A549 (cell line): ENCODE measurements around the gene TCERG1L. TPM values are rescaled to one million over a fixed set of nuclear protein-coding genes. Genes with fewer than 3 reads are reported as not detected.

ENCODE experiments used
- ATAC-seq, 2 experiments: fragments of 200-7000 bp in 1 of 2; fragments of >200 bp in 1 of 2; cut with Nextera tagmentation in 1 of 2; cut with Tn5 transposase in 1 of 2; 3 replicates each; pipeline versions ENCODE4 v1.8.0 to v1.9.1; 2018 to 2020; ENCODE audit warnings: mild to moderate bottlenecking in 1 of 2, moderate library complexity in 1 of 2
- CTCF ChIA-PET: fragments of 300-600 bp; sonication (Branson Sonifier 250); formaldehyde crosslinking; extraction: SDS; loops from one replicate; lab custom pipeline; 2021; ENCODE audit warnings: antibody characterized with exemption, inconsistent platforms; lab: Yijun Ruan, JAX
- POLR2A ChIA-PET: fragments of 350-600 bp; formaldehyde crosslinking; extraction: SDS; loops from one replicate; lab custom pipeline; 2021; ENCODE audit warnings: antibody characterized with exemption, inconsistent platforms; lab: Yijun Ruan, JAX
- DNase-seq, 2 experiments: peaks; one replicate each; pipeline versions ENCODE4 v3.0.0 to v3.0.0-alpha.2; 2011 to 2016; ENCODE audit warnings: low read depth in 1 of 2, low spot score in 1 of 2
- FAIRE-seq: peaks from 2 replicates; lab custom pipeline; 2011; peaks lifted over from hg19 to GRCh38; lab: Jason Lieb, UNC
- H3K27ac ChIP-seq, 2 experiments: fragments of >200 bp; sonication (Bioruptor Twin); formaldehyde crosslinking; 3 replicates each; pipeline ENCODE4 v1.5.1; 2016 to 2017
- H3K4me1 ChIP-seq: fragments of >200 bp; sonication (Bioruptor Twin); formaldehyde crosslinking; 3 replicates; pipeline ENCODE4 v1.6.1; 2016
- H3K4me2 ChIP-seq: fragments of >200 bp; sonication (Bioruptor Twin); formaldehyde crosslinking; 3 replicates; pipeline ENCODE4 v1.6.1; 2016
- H3K4me3 ChIP-seq: fragments of >200 bp; sonication (Bioruptor Twin); formaldehyde crosslinking; 3 replicates; pipeline ENCODE4 v1.5.1; 2016
- H3K9me3 ChIP-seq: fragments of >200 bp; sonication (Bioruptor Twin); formaldehyde crosslinking; 3 replicates; pipeline ENCODE4 v1.6.1; 2016
- ATOH8 ChIP-seq: fragments of 250-450 bp; sonication (Bioruptor Pico); IDR thresholded peaks from 2 replicates; pipeline ENCODE4 v1.5.0; 2020; ENCODE audit warnings: low read depth, mild to moderate bottlenecking, moderate library complexity
- CBX2 ChIP-seq: fragments of 200-600 bp; sonication (generic); IDR thresholded peaks from 2 replicates; pipeline ENCODE4 v1.6.1; 2016; ENCODE audit warnings: low read depth, mild to moderate bottlenecking, borderline replicate concordance
- CEBPB ChIP-seq, 2 experiments: fragments of >200 bp in 1 of 2; sonication (Bioruptor Twin) in 1 of 2; formaldehyde crosslinking in 1 of 2; IDR thresholded peaks; 2 replicates each; pipeline ENCODE4 v1.6.1; 2012 to 2016
- ELK1 ChIP-seq: fragments of 150-350 bp; IDR thresholded peaks from 2 replicates; pipeline ENCODE4 v1.6.1; 2014; ENCODE audit warnings: low read depth, mild to moderate bottlenecking, low read length
- HES2 ChIP-seq: fragments of >200 bp; sonication (Bioruptor Twin); formaldehyde crosslinking; IDR thresholded peaks from 2 replicates; pipeline ENCODE4 v1.6.1; 2016
- HMGXB4 ChIP-seq: fragments of 250-450 bp; sonication (Bioruptor Pico); IDR thresholded peaks from 2 replicates; pipeline ENCODE4 v1.5.0; 2021; ENCODE audit warnings: mild to moderate bottlenecking, moderate library complexity, borderline replicate concordance
- JUN ChIP-seq, 2 experiments: fragments of >200 bp; sonication (Bioruptor Twin); formaldehyde crosslinking; IDR thresholded peaks; 2 replicates in 1 of 2; 3 replicates in 1 of 2; pipeline ENCODE4 v1.6.1; 2016 to 2017
- MYC ChIP-seq: IDR thresholded peaks from 2 replicates; pipeline ENCODE4 v1.6.1; 2012; ENCODE audit warnings: mild to moderate bottlenecking, inconsistent platforms, low read length, improper control_type of control experiment, borderline replicate concordance
- NFE2L2 ChIP-seq: fragments of 150-350 bp; conservative IDR thresholded peaks from 2 replicates; pipeline ENCODE4 v1.6.1; 2014; ENCODE audit warnings: low read length
- PBX3 ChIP-seq: IDR thresholded peaks from 2 replicates; pipeline ENCODE4 v1.6.1; 2012
- PHF8 ChIP-seq: fragments of 200-600 bp; sonication (generic); IDR thresholded peaks from 2 replicates; pipeline ENCODE4 v1.6.1; 2016; ENCODE audit warnings: low read depth, mild to moderate bottlenecking, antibody characterized with exemption, moderate library complexity, borderline replicate concordance
- POLR2A ChIP-seq: IDR thresholded peaks from 2 replicates; pipeline ENCODE4 v1.6.1; 2012; ENCODE audit warnings: mild to moderate bottlenecking, low read length
- RARB ChIP-seq: fragments of 250-450 bp; sonication (Bioruptor Pico); IDR thresholded peaks from 2 replicates; pipeline ENCODE4 v1.8.0; 2021; ENCODE audit warnings: mild to moderate bottlenecking, moderate library complexity
- RFX5 ChIP-seq: fragments of 450-650 bp; IDR thresholded peaks from 2 replicates; pipeline ENCODE4 v1.7.1; 2014; ENCODE audit warnings: antibody characterized with exemption, mild to moderate bottlenecking, moderate library complexity
- TFCP2L1 ChIP-seq: fragments of 250-450 bp; sonication (Bioruptor Pico); IDR thresholded peaks from 2 replicates; pipeline ENCODE4 v1.5.0; 2021; ENCODE audit warnings: mild to moderate bottlenecking
- ZFP36 ChIP-seq: fragments of 450-650 bp; IDR thresholded peaks from 2 replicates; pipeline ENCODE4 v1.6.1; 2014; ENCODE audit warnings: borderline replicate concordance; ENCODE audit not compliant: partially characterized antibody
- ZNF302 ChIP-seq: fragments of 250-450 bp; sonication (Bioruptor Pico); IDR thresholded peaks from 2 replicates; pipeline ENCODE4 v1.9.0; 2021; ENCODE audit warnings: inconsistent platforms, mild to moderate bottlenecking, moderate library complexity
- WGBS: methylation state at CpG from one replicate; pipeline ENCODE4 v1.1.6; 2017; ENCODE audit errors: missing lambda C conversion rate; 5-methylcytosine and 5-hydroxymethylcytosine counted together
- polyA plus RNA-seq, 4 experiments: library from polyadenylated mRNA; depleted of rRNA in 3 of 4; stranded (reverse); fragments of >200 nt; fragmentation: RNase III in 1 of 4; extraction: RNeasy Plus Mini Kit Qiagen cat#74134 plus additional on column Dnase treatment in 1 of 4; gene quantifications; 2 replicates in 3 of 4; 3 replicates in 1 of 4; pipeline ENCODE4 v1.2.3, GENCODE V29; 2011 to 2017
- TF ChIP-seq, protein P1 (sequence below): fragments of 200-600 bp; sonication (generic); IDR thresholded peaks from 2 replicates; pipeline ENCODE4 v1.6.1; 2016; ENCODE audit warnings: antibody characterized with exemption, mild to moderate bottlenecking, moderate library complexity
- TF ChIP-seq, protein P2 (sequence below): fragments of >200 bp; sonication (Bioruptor Twin); formaldehyde crosslinking; IDR thresholded peaks from 3 replicates; pipeline ENCODE4 v1.5.1; 2016
- TF ChIP-seq, protein P3 (sequence below): IDR thresholded peaks from 2 replicates; pipeline ENCODE4 v1.6.1; 2012; ENCODE audit warnings: low read depth, borderline replicate concordance

TCERG1L gene
- polyA plus RNA-seq, 2 of the 4 experiments (the other 2 are of a cell fraction), result not detected

DNA sequence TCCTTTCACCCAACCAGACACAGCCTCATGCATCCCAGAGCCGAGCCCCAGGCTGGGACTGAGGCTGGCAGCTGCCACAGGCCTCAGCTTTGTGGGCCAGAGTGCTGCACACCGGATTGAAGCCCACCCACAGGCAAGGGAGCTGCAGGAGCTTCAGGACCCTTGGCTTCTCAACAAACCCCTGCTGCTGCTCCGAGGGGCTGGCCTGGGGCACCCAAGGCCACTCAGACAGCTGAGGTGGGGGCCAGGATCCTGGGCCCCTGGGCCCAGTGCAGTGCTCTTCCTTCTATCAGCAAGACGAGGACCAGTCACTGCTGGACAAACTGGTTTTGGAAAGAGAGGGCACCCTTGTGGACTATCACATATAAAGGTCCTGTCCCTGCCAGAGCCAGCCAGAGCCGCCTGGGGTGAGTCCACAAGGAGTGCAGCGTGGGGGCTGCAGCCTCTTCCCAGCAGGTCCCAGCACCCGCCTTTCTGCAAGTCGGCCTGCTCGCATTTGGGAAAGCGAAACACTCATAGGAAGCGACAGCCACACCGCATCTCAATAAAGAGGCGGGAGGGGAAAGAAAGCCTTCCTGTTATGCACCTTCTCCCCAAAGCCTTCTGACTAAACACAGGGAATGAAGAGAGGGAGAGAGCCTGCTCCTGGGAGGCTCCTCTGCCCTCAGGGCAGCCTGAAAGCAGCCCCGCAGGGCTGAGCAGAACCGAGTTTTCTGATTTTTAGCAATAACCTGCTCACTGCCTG lies 9.5 kb upstream of the TCERG1L start:
- no peaks in the 10 kb centered on the region for H3K9me3 ChIP-seq
- no peak overlapping the region for H3K27ac ChIP-seq
- ChIA-PET POLR2A (no interaction called here), CTCF (no interaction called here)
- no peak for DNase-seq
- no peak overlapping the region for H3K4me2 ChIP-seq
- WGBS, result 42% methylated on average over 11 of the region's 15 CpGs
- no peak overlapping the region for H3K4me3 ChIP-seq
- no peaks in the 10 kb centered on the region for H3K4me1 ChIP-seq
- FAIRE-seq, result no peak
- TF ChIP-seq CBX2, result no peak
- no peak for TF ChIP-seq ZNF302 (CRISPR knock-in tag)
- TF ChIP-seq NFE2L2, result no peak
- no peak for TF ChIP-seq HMGXB4 (CRISPR knock-in tag)
- TF ChIP-seq, protein P1, sequence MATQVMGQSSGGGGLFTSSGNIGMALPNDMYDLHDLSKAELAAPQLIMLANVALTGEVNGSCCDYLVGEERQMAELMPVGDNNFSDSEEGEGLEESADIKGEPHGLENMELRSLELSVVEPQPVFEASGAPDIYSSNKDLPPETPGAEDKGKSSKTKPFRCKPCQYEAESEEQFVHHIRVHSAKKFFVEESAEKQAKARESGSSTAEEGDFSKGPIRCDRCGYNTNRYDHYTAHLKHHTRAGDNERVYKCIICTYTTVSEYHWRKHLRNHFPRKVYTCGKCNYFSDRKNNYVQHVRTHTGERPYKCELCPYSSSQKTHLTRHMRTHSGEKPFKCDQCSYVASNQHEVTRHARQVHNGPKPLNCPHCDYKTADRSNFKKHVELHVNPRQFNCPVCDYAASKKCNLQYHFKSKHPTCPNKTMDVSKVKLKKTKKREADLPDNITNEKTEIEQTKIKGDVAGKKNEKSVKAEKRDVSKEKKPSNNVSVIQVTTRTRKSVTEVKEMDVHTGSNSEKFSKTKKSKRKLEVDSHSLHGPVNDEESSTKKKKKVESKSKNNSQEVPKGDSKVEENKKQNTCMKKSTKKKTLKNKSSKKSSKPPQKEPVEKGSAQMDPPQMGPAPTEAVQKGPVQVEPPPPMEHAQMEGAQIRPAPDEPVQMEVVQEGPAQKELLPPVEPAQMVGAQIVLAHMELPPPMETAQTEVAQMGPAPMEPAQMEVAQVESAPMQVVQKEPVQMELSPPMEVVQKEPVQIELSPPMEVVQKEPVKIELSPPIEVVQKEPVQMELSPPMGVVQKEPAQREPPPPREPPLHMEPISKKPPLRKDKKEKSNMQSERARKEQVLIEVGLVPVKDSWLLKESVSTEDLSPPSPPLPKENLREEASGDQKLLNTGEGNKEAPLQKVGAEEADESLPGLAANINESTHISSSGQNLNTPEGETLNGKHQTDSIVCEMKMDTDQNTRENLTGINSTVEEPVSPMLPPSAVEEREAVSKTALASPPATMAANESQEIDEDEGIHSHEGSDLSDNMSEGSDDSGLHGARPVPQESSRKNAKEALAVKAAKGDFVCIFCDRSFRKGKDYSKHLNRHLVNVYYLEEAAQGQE, result no peak
- TF ChIP-seq, protein P2, sequence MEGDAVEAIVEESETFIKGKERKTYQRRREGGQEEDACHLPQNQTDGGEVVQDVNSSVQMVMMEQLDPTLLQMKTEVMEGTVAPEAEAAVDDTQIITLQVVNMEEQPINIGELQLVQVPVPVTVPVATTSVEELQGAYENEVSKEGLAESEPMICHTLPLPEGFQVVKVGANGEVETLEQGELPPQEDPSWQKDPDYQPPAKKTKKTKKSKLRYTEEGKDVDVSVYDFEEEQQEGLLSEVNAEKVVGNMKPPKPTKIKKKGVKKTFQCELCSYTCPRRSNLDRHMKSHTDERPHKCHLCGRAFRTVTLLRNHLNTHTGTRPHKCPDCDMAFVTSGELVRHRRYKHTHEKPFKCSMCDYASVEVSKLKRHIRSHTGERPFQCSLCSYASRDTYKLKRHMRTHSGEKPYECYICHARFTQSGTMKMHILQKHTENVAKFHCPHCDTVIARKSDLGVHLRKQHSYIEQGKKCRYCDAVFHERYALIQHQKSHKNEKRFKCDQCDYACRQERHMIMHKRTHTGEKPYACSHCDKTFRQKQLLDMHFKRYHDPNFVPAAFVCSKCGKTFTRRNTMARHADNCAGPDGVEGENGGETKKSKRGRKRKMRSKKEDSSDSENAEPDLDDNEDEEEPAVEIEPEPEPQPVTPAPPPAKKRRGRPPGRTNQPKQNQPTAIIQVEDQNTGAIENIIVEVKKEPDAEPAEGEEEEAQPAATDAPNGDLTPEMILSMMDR, result no peak
- TF ChIP-seq ZFP36, result no peak
- no peak for TF ChIP-seq RARB (CRISPR knock-in tag)
- no peak for TF ChIP-seq PBX3
- TF ChIP-seq RFX5, result no peak
- TF ChIP-seq ELK1, result no peak
- no peak for TF ChIP-seq JUN (IDR thresholded peaks at IDR 0.05)
- no peak for TF ChIP-seq MYC
- TF ChIP-seq, protein P3, sequence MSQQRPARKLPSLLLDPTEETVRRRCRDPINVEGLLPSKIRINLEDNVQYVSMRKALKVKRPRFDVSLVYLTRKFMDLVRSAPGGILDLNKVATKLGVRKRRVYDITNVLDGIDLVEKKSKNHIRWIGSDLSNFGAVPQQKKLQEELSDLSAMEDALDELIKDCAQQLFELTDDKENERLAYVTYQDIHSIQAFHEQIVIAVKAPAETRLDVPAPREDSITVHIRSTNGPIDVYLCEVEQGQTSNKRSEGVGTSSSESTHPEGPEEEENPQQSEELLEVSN, result no peak
- TF ChIP-seq POLR2A, result no peak
- no peak for TF ChIP-seq PHF8
- TF ChIP-seq CEBPB (IDR thresholded peaks at IDR 0.05), result no peak
- no peak for TF ChIP-seq HES2
- TF ChIP-seq TFCP2L1 (CRISPR knock-in tag), result no peak
- TF ChIP-seq ATOH8 (CRISPR knock-in tag), result no peak
- 0 out of 6 replicates have a peak, but pooled peaks of 1 of the 2 experiments have one; percentile 13 for ATAC-seq
